CD4-positive, alpha-beta T cell treated with Interferon alpha-2 for 1 hour (primary cell): ENCODE results near the gene PPM1J.
"Not testable (repeated sequence)": the region's sequence is repeated elsewhere in the genome, so short reads cannot be mapped to it uniquely, and the experiment has no call there.

ENCODE experiments used
- DNase-seq, 2 donors: peaks; one replicate each; pipeline ENCODE4 v3.0.0-alpha.2; 2020 to 2022

The PPM1J gene, protein sequence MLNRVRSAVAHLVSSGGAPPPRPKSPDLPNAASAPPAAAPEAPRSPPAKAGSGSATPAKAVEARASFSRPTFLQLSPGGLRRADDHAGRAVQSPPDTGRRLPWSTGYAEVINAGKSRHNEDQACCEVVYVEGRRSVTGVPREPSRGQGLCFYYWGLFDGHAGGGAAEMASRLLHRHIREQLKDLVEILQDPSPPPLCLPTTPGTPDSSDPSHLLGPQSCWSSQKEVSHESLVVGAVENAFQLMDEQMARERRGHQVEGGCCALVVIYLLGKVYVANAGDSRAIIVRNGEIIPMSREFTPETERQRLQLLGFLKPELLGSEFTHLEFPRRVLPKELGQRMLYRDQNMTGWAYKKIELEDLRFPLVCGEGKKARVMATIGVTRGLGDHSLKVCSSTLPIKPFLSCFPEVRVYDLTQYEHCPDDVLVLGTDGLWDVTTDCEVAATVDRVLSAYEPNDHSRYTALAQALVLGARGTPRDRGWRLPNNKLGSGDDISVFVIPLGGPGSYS

DNA sequence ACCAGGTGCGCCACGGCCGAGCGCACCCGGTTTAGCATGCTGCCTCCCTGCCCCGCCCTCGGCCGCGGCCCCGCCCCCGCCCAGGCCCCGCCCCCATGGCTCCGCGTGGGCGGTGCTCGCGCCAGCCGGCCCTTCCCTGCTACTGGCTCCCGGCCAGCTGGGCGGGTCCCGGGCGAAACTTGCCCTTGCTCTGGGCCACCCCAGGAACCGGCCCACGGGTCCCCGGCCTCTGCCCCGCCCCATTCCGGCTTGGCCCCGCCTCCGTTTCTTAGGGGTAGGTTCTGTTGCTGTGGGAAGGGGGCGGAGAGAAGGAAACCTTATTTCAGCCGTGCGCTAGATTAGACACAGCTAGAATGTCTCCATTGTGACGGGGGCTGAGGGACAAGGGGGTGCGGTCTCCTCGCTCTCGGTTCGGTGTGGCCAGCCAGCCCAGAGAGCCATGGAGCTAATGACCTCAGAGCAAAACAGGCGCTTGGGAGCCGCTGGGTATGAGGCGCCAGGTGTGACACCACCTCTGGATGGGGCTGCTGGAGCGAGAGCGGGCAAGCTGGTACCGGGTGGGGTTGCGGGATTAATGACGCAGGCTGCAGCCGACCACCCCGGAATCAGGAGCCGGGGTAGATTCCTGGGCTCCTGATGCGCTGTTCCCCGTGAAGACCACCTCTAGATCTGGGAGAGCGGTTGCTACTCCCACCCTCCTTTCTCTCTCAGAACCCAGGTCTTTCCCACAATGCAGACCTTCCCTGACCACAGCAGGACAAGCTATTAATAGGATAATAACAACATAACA, at the start of gene PPM1J:
Gene PPM1J, minus strand, starts transcription at position 69 of the 790 bp plus-strand sequence. Its CDS starts 31 bp downstream, at position 38.
- DNase-seq, result peak; percentile 98 to 99

DNA sequence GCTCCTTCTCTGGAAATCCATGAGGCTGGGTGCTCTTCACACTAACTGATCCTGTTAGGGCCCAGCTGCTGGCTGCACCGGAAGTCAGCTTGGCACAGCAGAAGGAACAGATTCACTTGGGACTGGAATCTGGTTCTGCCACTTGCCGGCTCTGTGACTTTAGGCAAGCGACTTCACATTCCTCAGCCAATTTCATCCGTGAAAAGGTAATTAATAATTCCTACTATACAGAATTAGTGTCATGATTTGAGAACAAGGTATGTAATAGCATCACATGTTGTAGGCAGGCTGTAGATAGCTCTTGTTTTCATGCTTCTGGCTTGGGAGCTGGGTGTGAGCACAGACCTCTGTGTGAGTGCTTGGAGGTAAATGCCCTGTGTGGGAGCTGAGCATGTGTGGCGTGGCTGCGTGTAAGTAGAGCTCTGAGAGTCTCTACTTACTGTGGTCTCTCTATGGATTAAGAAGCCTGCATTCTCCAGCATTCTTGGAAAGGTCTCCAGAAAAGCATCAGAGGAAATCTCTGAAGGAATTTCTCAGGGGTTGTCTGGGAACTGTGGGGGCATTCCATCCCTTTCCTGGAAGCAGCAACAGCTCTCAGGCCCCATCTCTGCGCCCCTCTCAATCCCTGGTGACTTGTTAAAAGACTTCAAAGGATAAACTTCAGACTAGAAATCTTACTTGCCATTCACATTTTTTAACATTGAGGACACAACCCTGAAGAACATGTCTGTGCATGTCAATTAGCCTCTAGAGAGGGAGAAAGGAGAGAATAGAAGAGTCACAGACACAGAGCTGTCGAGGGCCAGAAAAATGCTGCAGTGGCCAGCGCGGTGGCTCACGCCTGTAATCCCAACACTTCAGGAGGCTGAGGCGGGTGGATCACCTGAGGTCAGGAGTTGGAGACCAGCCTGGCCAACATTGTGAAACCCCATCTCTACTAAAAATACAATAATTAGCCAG, 47.7 kb upstream of the PPM1J start:
- no peak for DNase-seq

DNA sequence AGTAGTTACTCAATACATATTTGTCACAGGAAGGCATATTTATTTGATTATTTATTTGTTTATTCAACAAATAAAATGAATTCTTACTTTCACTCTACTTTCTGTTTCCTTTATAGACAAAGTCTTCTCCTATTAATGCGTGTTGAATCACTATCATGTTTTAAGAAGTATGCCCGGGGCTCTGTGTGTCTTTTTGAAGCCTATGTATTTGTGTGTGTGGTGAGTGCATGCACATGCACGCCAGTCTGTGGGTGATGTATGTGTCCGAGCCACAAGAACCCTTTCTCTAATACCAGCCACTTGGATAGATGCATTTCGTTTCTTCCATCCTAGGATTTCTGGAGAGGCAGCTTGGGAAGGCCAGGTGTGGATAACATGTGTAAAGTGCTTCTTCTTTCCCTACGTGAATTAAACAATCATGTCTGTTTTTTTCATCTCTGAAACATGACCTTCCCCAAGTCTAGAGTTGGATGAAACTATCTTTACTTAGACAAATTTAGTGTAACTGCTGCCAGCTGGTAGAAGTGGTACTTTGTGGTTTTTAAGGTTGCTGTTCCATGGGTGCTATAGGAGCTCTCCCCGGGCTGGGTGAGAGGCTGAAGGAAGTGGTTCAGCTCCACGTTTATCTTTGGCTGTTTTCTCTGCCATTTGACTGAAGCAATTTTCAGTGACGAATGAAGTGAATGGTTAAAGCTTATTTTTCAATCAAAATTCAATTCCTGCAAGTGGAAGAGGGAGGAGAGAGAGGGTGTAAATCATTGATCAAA, 46.8 kb upstream of the PPM1J start:
- no peak for DNase-seq

DNA sequence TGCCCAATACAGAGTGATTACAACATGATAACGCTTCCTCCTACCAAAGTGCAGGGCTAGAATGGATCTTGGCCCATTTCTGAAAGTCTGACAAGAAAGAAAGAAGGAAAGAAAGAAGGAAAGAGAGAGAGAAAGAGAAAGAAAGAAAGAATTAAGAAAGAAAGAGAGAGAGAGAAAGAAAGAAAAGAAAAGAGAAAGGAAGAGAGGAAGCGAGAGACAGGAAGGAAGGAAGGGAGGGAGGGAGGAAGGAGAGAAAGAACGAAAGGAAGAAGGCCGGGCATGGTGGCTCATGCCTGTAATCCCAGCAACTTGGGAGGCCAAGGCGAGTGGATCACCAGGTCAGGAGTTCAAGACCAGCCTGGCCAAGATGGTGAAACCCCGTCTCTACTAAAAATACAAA, 44.1 kb upstream of the PPM1J start:
- no peak for DNase-seq

DNA sequence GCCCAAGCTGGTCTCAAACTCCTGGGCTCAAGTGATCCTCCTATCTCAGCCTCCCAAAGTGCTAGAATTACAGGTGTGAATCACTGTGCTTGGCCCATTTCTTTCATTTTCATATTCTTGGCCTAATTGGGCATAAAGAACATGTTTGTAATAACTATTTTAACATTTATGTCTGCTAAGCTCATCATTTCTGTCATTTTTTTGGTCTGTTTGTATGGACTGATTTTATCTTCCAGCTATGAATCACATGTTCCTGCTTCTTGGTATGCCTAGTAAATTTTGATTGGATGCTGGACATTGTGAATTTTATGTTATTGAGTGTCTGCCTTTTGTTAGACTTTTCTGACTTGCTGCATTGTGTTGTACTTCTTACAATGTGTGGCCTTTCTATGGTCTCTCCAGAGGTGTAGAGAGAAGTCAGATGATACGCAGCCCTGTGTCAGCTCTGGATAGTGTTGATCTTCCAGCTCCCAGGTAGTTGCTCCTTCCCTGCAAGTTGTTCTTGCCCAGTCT, 39.0 kb upstream of the PPM1J start:
- no peak for DNase-seq

DNA sequence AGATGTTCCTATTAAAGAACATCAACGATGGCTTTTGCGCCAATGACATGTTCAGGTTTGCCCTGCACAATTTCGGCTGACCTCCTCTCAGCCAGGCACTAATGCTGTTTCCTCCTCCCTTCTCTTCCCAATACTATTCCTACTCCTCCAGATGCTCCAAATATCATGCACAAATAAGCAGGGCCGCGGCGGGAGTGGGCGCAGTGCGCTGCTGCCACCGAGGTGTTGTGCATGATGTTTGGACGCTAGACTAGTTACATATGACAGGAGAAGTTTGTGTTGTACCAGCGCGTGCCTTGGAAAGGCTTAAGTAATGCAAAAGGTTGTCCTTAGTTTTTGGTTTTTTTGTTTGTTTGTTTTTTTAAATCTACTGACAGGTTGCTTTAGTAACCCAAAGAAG, 33.3 kb upstream of the PPM1J start:
- no peak for DNase-seq

DNA sequence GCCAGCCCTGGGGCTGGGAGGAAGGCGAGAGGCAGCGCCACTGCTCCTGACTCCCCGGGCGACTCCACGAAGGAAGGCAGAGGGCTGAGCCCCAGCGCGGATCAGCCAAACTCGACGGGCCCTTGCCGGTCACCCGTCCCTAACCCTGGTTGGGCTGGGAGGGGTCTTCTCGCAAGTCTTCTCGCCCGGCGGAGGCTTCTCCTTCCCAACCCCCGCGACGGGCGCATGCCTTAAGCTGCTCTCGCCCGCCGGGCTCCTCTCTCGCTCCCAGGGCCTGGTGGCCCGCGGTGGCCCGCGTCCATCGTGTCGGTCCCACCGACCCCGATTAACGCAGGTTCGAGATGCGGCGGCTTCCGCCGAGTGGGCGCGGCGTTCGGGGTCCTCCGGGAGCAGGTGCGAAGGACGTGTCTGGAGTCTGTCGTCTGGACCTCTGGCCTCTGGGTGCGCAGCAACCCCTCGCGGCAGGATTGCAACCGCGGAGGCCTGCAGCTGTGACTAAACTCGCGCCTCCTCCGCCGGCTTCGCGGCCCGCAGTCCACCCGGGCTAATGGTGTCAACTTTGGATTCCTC, 29.0 kb upstream of the PPM1J start:
- DNase-seq, result no peak

DNA sequence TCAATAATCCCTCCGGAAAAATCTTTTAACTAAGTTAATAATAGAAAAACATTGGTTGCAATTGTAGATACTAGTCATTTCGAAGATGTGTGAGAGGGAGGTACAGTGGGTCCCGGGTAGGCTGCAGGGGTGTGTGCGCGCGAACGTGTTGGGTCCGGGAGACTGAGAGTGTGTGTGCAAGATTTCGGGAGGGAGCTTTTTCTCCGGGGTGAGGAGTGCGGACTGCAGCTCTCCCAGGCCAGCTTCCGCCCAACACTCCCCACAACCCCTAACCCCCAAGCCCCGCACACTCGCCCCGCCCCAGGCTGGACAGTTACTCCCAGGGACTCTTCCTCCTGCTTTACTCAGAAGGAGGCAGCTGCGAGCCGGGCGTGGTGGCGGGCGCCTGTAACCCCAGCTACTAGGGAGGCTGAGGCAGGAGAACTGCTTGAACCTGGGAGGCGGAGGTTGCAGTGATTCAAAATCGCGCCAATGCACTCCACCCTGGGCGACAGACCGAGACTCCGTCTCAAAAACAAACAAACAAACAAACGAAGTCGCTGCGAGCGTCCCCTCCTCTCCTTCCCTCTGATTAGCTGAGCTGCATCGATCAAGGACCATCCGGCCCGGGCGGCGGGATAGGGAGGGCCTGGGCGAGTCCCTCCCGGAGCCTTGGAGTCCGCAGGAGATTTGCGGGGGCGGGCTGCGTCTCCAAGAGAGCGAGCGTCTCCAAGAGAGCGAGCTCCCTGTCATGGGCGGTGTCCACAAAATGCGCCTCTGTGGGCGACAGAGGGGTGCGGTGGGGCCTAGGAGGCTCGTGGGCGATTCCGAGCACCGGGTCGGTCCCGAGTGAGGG, 28.3 kb upstream of the PPM1J start:
- no peak for DNase-seq

DNA sequence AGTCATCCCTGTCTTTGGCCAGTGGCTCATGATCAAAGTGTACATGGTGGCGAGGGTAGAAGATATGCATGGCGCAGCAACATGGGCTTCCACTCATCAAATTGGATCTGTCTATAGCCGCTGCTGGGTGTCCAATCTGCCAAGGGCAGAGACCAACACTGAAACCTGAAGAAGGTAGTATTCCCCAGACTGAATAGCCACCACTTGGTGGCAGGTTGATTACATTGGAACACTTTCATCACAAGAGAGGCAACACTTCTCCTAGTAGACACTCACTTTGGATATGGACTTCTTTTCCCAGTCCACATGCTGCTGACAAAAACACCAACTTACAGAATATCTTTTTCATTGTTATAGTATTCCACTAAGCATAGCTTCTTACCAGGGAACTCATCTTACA, 22.4 kb upstream of the PPM1J start:
- no peak for DNase-seq

DNA sequence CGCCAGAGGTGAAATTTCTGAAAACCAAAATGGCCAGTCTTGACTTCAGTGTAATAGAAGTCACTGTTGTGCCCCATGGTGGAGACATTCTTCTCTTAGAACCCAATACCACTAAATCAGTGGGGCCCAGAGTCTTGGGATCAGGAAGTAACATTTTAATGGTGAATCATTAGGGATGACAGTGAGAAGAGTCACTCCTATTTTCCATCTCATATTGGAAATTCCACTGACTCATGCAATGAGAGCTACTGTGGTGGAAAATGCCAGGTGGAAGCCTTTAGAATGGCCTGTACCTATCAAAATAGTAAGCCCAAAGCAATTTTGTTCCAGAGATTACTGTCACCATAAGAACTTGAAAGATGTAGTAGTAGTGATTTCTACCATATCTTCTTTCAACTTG, 20.6 kb upstream of the PPM1J start:
- no peak for DNase-seq

DNA sequence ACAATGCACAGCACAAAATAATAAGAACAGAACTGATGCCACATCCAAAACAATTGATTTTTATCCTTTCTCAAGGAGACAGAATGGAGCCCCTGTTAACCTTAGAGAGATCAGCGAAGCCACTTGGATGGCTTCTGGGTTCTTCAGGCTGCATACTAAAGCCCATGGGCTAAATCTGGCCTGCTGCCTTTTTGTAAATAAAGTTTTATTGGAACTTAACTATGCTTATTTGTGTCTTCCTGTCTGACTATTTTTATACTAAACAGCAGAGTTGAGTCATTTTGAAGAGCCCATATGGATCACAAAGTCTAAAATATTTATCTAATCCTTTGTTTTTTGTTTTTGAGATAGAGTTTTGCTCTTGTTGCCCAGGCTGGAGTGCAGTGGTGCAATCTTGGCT, 16.3 kb upstream of the PPM1J start:
- DNase-seq, result no peak

DNA sequence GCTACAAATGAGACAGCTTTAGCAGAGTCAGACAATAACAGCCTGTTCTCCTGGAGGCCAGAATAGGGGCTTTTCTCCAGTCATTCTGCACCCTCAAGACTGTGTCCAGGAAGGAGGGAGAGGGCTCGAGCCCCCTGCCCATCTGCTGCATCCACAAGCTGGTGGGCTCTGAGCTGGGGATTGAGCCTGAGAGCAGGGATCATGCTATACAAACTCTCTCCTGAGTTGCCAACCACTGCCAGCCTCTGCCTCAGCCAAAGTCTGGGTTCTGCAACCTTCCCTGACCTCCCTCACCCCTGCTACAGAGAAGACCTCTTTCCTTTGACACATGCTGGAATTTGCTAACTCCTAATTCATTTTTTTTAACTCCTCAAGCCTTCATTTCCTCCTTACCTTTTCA, 14.8 kb upstream of the PPM1J start:
- DNase-seq, result no peak

DNA sequence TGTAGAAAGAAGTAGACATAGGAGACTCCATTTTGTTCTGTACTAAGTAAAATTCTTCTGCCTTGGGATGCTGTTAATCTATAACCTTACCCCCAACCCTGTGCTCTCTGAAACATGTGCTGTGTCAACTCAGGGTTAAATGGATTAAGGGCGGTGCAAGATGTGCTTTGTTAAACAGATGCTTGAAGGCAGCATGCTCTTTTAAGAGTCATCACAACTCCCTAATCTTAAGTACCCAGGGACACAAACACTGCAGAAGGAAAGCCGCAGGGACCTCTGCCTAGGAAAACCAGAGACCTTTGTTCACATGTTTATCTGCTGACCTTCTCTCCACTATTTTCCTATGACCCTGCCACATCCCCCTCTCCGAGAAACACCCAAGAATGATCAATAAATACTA, 13.9 kb upstream of the PPM1J start:
- DNase-seq, result not testable (repeated sequence)

DNA sequence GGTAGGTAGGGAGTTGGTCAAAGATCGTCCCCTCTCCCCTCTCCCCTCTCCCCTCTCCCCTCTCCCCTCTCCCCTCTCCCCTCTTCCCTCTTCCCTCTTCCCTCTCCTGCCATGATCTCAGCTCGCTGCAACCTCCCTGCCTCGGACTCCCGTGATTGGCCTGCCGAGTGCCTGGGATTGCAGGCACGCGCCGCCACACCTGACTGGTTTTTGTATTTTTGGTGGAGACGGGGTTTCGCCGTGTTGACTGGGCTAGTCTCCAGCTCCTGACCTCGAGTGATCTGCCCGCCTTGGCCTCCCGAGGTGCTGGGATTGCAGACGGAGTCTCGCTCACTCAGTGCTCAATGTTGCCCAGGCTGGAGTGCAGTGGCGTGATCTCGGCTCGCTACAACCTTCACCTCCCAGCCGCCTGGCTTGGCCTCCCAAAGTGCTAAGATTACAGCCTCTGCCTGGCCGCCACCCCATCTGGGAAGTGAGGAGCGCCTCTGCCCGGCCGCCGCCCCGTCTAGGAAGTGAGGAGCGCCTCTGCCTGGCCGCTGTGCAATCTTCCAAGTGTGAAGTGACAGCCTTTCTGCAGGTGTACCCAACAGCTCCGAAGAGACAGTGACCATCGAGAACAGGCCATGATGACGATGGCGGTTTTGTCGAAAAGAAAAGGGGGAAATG, 13.3 kb upstream of the PPM1J start:
- not testable (repeated sequence) for DNase-seq

DNA sequence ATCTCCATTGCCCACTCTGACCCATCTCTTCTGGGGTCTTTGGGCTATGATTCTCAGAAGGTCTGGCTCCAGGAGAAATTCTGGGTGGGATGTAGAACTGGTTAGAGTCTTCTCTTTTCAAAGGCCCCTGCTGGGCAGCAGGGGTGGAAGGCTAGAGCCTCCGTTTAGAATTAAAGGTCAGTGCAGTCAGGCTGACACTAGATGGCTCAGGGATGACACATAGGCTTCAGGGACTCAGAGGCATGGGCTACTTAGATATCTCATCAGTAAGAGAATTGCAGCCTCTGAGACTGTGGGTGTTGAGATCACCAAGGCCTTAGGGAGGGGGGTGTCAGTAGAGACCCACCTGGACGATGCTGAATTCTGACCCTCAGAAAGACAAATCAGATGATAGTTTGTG, 12.6 kb upstream of the PPM1J start:
- DNase-seq, result no peak

DNA sequence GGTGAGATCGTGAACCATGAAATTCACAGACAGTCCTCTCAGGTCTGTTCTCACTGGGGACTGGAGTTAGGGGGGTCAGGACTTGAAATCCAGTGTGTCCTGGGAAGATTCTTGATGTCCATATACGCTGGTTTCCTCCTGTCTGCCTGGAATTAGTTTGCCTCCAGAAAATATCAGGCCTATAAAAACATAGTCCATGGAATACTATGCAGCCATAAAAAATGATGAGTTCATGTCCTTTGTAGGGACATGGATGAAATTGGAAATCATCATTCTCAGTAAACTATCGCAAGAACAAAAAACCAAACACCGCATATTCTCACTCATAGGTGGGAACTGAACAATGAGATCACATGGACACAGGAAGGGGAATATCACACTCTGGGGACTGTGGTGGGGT, 9.1 kb upstream of the PPM1J start:
- not testable (repeated sequence) for DNase-seq

DNA sequence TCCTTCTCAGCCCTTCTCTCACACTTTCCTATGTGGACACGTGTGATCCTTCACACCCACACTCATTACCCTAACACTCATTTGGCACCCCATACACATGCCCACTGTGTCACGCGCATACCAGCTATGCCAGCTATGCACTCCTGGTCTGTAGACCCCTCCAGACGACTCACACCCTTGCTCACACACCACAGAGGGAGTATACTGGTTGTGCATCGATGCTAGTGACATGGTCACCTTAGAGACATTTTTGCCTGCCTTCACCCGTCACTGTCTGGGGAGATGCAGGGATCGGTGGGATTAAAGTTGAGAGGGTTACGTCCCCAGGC, 8.3 kb upstream of the PPM1J start:
- no peak for DNase-seq

DNA sequence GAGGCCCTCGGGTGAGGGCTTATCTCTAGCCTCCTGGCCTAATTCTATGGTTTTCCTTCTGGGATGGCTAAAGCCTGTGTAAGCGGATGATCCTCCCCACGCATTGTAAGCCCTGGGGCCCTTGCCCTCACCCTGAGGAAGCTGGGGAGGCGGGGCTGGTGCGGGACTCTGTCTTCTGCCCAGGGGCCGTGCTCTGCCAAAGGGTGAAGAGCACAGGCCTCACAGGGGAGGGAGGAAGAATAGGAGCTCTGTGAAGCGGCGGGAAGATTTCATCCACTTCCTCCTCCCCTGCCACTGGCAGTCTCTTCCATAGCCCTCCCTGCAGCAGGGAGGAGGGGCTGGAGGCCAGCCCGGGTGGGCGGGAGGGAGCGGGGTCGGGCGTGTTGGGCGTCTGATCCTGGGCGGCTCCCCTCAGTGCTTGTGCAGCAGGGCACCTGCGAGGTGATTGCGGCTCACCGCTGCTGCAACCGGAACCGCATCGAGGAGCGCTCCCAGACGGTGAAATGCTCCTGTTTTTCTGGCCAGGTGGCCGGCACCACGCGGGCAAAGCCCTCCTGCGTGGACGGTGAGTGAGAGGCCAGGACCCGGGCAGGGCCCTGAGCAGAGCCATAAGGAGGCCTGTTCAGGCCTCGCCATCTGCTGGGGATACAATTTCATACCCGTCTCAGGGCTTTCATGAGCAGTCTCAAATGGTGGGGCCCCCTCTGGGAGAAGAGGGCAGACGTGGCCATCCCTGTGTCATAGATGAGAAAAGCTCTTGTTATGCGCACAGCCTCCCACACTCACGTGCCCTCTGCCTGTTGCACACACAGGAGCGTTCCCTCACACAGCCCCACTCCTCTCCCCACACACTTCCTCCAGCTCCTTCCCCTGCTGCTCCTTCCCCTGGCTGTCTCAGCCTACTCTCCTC, 7.7 kb upstream of the PPM1J start:
- DNase-seq, result no peak

DNA sequence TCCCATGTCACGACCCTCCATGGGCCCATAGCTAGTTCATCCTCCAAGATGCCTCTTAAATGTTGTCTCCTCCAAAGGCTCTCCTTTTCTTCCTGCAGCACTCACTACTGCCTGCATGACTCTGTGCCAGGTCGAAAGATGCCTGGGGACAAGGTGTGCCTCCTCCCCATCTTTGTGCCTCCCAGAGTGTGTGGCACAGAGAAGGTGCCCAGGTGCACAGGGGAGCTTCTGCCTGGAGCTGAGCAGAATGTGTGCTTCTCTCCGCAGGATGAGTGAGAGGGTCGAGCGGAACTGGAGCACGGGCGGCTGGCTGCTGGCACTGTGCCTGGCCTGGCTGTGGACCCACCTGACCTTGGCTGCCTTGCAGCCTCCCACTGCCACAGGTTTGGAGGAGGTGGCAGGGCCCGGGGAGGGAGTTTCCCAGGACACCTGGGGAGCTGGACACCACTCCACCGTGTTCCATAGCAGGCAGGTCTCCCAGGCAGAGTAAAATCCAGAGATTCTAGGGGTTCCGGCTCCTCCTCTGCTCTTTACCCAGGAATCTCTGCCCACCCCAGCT, 6.9 kb upstream of the PPM1J start:
- DNase-seq, result no peak
